ENCODE data around the gene HMG20A. TPM values are rescaled to one million over a fixed set of nuclear protein-coding genes. Genes with fewer than 3 reads are reported as not detected.
A peak's percentile ranks its signal among the peaks of the same experiment; 100 is the strongest.

The HMG20A gene
- total RNA-seq, 1 experiment from 2014 or later = 60.2 TPM

DNA sequence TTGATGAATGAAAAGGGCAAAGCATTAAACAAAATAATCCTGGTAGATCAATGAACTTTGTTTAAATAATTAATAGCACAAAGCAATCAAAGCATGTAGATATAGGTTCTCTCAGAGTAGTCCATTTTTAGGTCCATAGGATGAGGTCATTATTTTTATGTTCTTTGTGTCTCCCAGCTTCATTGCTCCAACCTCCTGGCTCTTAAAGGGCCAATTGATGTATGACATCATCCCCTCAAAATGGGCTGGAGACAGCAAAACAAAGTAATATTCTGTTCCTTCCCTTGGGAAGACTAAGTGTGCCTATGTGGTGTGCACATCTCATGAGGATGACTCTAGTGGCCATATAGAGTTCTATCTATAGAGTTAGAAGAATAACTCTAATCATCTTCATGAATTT is 49.5 kb downstream of the HMG20A start:
- H4K5ac ChIP-seq (ENCODE audit: insufficient read length, low read depth, low read length) = no peak overlapping the region
- no peak overlapping the region for H3K4me2 ChIP-seq (ENCODE audit: insufficient read depth, insufficient read length, low read length)
- H3K23me2 ChIP-seq (ENCODE audit: insufficient read length, low read depth, low read length, poor library complexity, severe bottlenecking) = no peaks in the 10 kb centered on the region
- no peaks in the 10 kb centered on the region; the same call in 1 of the 2 replicates for H3K4me1 ChIP-seq (ENCODE audit: insufficient read depth, low read length)
- Mint-ChIP-seq H3K4me1 (peaks cover 30% of the 10 kb centered on the region in 2 experiments), H3K27me3 (ENCODE audit: low read depth) (no peaks in the 10 kb centered on the region), H3K4me3 (no peak overlapping the region), H3K27ac (peak overlapping the region in 1 of 3 experiments; percentile 53; a peak in 1 of 7 replicates), H3K9me3 (peaks cover 0 to 4% of the 10 kb centered on the region in 2 experiments; a peak in 1 of 5 replicates), H3K36me3 (ENCODE audit: insufficient read depth in 1 of 3, low read depth in 3 of 3) (peaks cover 22 to 52% (median 48%) of the 10 kb centered on the region in 3 experiments)
- no peak overlapping the region for H4K91ac ChIP-seq (ENCODE audit: insufficient read length, low read depth, low read length)
- no peaks in the 10 kb centered on the region for H3K9me3 ChIP-seq (ENCODE audit: control insufficient read depth, low read depth, low read length)
- no peak overlapping the region for H2BK15ac ChIP-seq (ENCODE audit: low read depth, low read length)
- no peak overlapping the region for H4K8ac ChIP-seq (replicated peaks; ENCODE audit: insufficient read length, low read depth, low read length)
- no peaks in the 10 kb centered on the region for H3K79me1 ChIP-seq (ENCODE audit: insufficient read depth, low read depth, low read length, poor library complexity, severe bottlenecking)
- no peak overlapping the region for H3K18ac ChIP-seq (ENCODE audit: insufficient read length, low read depth, low read length)
- H3K56ac ChIP-seq (ENCODE audit: insufficient read length, low read depth, low read length) = no peak overlapping the region
- H3T11ph ChIP-seq (ENCODE audit: low read length) = no peak overlapping the region
- no peak for DNase-seq
- H2AK5ac ChIP-seq (ENCODE audit: insufficient read length, low read length) = no peak overlapping the region
- H3K4ac ChIP-seq (ENCODE audit: low read depth, low read length) = no peak overlapping the region
- H3K79me2 ChIP-seq (ENCODE audit: insufficient read depth, low read length) = no peaks in the 10 kb centered on the region
- H3K14ac ChIP-seq (ENCODE audit: insufficient read depth, low read length) = no peak overlapping the region
- no peak overlapping the region for H2BK5ac ChIP-seq (ENCODE audit: insufficient read length, low read length)
- H2BK20ac ChIP-seq (ENCODE audit: low read depth, low read length, poor library complexity, severe bottlenecking) = no peak overlapping the region
- no peak overlapping the region for H2BK120ac ChIP-seq (ENCODE audit: low read depth, low read length, poor library complexity, severe bottlenecking)
- no peaks in the 10 kb centered on the region for H4K20me1 ChIP-seq (ENCODE audit: control insufficient read depth, insufficient read depth, insufficient read length)
- H3K23ac ChIP-seq (ENCODE audit: insufficient read length, low read depth, low read length) = no peak overlapping the region
- H2AFZ ChIP-seq (ENCODE audit: low read length) = no peak overlapping the region
- no peak overlapping the region for H2BK12ac ChIP-seq (ENCODE audit: insufficient read length, low read depth, low read length)
- no peak overlapping the region for H3K9ac ChIP-seq (ENCODE audit: extremely low read depth, insufficient read length, low read length)
- no peak overlapping the region for H3K27ac ChIP-seq (ENCODE audit: insufficient read length, low read depth, low read length)
- TF ChIP-seq, protein P1, sequence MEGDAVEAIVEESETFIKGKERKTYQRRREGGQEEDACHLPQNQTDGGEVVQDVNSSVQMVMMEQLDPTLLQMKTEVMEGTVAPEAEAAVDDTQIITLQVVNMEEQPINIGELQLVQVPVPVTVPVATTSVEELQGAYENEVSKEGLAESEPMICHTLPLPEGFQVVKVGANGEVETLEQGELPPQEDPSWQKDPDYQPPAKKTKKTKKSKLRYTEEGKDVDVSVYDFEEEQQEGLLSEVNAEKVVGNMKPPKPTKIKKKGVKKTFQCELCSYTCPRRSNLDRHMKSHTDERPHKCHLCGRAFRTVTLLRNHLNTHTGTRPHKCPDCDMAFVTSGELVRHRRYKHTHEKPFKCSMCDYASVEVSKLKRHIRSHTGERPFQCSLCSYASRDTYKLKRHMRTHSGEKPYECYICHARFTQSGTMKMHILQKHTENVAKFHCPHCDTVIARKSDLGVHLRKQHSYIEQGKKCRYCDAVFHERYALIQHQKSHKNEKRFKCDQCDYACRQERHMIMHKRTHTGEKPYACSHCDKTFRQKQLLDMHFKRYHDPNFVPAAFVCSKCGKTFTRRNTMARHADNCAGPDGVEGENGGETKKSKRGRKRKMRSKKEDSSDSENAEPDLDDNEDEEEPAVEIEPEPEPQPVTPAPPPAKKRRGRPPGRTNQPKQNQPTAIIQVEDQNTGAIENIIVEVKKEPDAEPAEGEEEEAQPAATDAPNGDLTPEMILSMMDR (conservative IDR thresholded peaks at IDR 0.05) = no peak
- no peaks in the 10 kb centered on the region; the same call in 1 of the 2 replicates for H3K27me3 ChIP-seq (ENCODE audit: insufficient read depth, low read length)

Data from H9 (cell line).